Activated naive CD8-positive, alpha-beta T cell treated with anti-CD3 and anti-CD28 coated beads for 36 hours (primary cell): Measurements from ENCODE around the gene MYH11. TPM values are rescaled to one million over a fixed set of nuclear protein-coding genes. Genes with fewer than 3 reads are reported as not detected.
"Not testable (repeated sequence)": the region's sequence is repeated elsewhere in the genome, so short reads cannot be mapped to it uniquely, and the experiment has no call there.

ENCODE experiments used
- DNase-seq: peaks from one replicate; pipeline ENCODE4 v3.0.0; 2021
- H3K27ac Mint-ChIP-seq: one replicate; pipeline ENCODE4 v1.8.0; 2022; ENCODE audit warnings: mild to moderate bottlenecking, moderate library complexity, mixed read lengths
- H3K27me3 Mint-ChIP-seq: one replicate; pipeline ENCODE4 v1.8.0; 2022; ENCODE audit warnings: mild to moderate bottlenecking, mixed read lengths
- H3K36me3 Mint-ChIP-seq: one replicate; pipeline ENCODE4 v1.8.0; 2021; ENCODE audit warnings: mild to moderate bottlenecking, mixed read lengths
- H3K4me1 Mint-ChIP-seq: one replicate; pipeline ENCODE4 v1.8.0; 2021; ENCODE audit warnings: mixed read lengths
- H3K4me3 Mint-ChIP-seq: one replicate; pipeline ENCODE4 v1.8.0; 2022; ENCODE audit warnings: mild to moderate bottlenecking, moderate library complexity, mixed read lengths
- H3K9me3 Mint-ChIP-seq: one replicate; pipeline ENCODE4 v1.8.0; 2022; ENCODE audit warnings: mixed read lengths
- total RNA-seq, 2 experiments: library from RNA; stranded (reverse); gene quantifications; one replicate each; pipeline ENCODE4 v1.2.3, GENCODE V29; 2021

MYH11 gene
- total RNA-seq, 2 experiments from 2014 or later, result not detected

DNA sequence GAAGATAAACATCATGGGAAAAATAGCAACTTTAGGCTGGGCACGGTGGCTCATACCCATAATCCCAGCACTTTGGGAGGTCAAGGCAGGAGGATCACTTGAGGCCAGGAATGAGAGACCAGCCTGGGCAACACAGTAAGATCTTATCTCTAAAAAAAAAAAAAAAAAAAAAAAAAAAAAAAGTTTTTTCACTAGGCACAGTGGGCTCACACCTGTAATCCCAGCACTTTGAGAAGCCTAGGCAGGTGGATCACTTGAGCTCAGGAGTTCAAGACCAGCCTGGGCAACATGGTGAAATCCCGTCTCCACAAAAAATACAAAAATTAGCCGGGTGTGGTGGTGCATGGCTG, 44.5 kb downstream of the MYH11 start:
- not testable (repeated sequence) for H3K27me3 Mint-ChIP-seq, DNase-seq, H3K9me3 Mint-ChIP-seq, H3K36me3 Mint-ChIP-seq, H3K4me1 Mint-ChIP-seq, H3K4me3 Mint-ChIP-seq, H3K27ac Mint-ChIP-seq

DNA sequence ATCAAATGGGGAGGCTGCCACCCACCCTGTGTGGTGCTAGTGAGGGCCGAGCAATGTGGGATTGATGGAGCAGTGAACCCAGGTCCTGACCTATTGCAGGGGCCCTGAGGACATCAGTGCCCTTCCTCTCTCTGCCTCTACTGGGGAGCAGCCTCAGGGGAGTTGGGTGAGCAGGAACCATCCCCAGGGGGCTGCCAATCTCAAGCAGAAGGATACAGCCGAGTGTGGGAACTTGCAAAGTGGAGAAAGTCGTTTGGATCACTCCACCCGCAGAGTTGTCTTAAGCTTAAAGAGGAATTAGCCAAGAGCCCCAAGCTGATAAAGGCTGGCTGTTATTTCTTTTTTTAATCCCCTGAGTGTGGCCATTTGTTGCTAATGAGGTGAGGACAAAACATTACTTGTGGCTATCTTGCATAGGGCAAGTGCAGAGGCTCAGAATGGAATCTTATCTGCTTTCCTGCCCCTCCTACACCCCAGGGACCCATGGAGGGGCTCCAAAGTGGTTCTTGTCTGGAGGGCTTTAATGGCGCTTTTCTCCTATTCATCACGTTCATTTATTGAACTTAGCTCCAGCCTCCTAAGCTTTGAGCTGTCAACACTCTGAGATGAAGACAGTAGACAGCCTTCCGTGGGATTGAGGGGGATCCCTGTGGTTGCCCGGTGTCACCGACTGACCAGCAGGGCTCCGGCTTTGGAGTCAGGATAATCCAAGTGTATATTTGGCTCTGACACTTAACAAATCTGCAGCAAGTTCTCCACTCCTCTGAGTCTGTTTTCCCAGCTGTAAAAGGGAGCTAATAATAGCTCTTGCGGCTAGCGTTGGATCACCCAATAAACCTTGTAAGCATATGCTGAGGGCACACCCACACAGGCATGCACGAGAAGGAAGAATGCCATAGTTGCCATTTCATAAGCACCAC, 45.1 kb downstream of the MYH11 start:
- H3K9me3 Mint-ChIP-seq, result peaks cover 10% of the 10 kb centered on the region
- H3K27me3 Mint-ChIP-seq, result peaks cover 16% of the 10 kb centered on the region
- H3K4me1 Mint-ChIP-seq, result no peaks in the 10 kb centered on the region
- H3K36me3 Mint-ChIP-seq, result peaks cover 2% of the 10 kb centered on the region
- DNase-seq, result no peak
- H3K27ac Mint-ChIP-seq, result no peak overlapping the region
- no peak overlapping the region for H3K4me3 Mint-ChIP-seq

DNA sequence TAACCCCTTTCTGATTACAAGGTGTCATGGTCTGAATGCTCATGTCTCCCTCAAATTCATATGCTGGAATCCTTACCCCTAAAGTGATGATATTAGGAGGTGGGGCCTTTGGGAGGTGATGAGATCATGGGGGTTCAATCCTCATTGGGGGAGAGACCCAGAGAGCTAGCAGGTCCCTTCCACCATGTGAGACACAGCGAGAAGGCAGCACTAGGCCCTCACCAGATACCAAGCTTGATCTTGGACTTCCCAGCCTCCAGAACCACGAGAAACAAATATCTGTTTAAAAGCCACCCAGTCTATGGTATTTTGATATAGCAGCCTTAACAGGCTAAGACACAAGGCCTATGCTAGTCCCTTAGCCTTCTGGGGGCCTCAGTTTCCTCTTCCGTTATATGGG, 45.9 kb downstream of the MYH11 start:
- H3K9me3 Mint-ChIP-seq, result peaks cover 6% of the 10 kb centered on the region
- no peaks in the 10 kb centered on the region for H3K4me1 Mint-ChIP-seq
- no peaks in the 10 kb centered on the region for H3K36me3 Mint-ChIP-seq
- DNase-seq, result no peak
- peaks cover 18% of the 10 kb centered on the region for H3K27me3 Mint-ChIP-seq
- no peak overlapping the region for H3K4me3 Mint-ChIP-seq
- no peak overlapping the region for H3K27ac Mint-ChIP-seq

DNA sequence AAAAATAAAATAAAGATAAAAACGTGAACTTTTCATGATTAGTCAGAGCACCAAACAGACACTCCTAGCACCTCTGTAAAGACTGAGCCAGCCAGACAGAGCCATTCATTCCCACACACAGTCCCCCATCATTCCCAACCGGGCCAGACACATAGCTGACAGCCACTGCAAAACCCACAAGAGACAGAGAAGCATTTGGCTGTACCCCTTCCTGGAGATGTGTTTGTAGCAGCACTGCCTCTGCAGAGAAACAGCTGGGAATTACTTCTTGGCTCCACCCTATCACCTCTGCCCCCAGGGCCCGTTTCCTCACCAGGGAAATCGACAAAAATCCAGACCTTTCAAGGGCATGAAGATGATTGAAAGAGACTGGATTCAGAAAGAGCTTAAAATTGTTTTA, 46.4 kb downstream of the MYH11 start:
- H3K9me3 Mint-ChIP-seq, result peaks cover 2% of the 10 kb centered on the region
- no peaks in the 10 kb centered on the region for H3K4me1 Mint-ChIP-seq
- peaks cover 18% of the 10 kb centered on the region for H3K27me3 Mint-ChIP-seq
- no peak overlapping the region for H3K27ac Mint-ChIP-seq
- no peaks in the 10 kb centered on the region for H3K36me3 Mint-ChIP-seq
- no peak overlapping the region for H3K4me3 Mint-ChIP-seq
- DNase-seq, result no peak

DNA sequence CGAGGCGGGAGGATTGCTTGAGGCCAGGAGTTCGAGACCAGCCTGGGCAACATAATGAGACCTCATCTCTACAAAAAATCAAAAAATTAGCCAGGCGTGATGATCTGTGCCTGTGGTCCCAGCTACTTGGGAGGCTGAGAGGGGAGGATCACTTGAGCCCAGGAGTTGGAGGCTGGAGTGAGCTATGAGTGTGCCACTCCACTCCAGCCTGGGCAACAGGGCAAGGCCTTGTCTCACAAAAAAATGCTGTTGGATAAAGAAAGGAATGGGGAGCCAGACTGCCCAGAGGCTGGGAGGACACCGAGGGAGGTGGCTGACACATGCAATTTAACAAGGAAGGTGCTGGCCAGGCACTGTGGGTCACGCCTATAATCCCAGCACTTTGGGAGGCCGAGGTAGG, 47.5 kb downstream of the MYH11 start:
- not testable (repeated sequence) for H3K36me3 Mint-ChIP-seq, DNase-seq, H3K27ac Mint-ChIP-seq, H3K9me3 Mint-ChIP-seq, H3K4me3 Mint-ChIP-seq, H3K4me1 Mint-ChIP-seq
- H3K27me3 Mint-ChIP-seq, result peaks cover 18% of the 10 kb centered on the region

DNA sequence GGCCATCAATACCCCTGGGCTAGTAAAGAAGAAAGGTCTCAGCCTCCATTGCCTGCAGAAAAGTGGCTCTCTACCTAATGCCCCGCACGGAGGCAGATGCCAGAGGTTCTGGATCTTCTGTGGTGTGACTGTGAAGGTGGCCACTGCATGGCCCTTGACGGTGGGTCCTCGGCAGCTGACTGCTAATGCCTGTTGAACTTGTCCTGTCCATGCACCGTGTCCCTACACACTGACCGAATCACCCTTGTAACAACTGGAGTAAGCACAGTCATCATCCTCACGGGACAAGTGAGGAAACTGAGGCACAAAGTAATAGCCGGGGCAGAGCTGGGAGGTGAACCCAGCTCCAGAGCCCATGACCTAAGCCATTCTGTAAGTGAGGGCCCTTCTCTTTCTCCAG, 48.8 kb downstream of the MYH11 start:
- no peaks in the 10 kb centered on the region for H3K4me1 Mint-ChIP-seq
- H3K36me3 Mint-ChIP-seq, result no peaks in the 10 kb centered on the region
- H3K27me3 Mint-ChIP-seq, result peaks cover 15% of the 10 kb centered on the region

DNA sequence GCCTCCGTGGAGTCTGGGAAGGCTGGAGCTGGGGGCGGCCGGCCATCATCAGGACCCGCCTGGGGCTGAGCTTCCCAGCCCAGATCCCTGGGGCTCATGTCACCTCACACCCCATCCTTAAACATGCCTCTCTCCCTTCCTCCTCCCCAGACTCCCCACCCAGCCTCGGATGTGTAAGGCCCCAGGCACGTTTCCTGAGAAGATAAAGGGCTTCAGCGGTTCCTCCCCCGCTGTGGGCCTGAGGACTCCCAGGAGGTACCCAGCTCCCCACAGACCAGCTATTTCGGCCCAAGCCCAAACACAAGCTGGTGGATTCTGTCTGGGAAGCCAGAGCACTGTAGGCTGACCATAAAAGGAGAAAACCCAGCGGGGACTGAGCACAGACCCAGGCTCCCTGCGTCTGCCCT, 49.2 kb downstream of the MYH11 start:
- no peaks in the 10 kb centered on the region for H3K9me3 Mint-ChIP-seq
- peaks cover 15% of the 10 kb centered on the region for H3K27me3 Mint-ChIP-seq
- H3K4me3 Mint-ChIP-seq, result no peak overlapping the region

More for the DNA sequence above, 48.8 kb downstream of the MYH11 start:
- H3K4me3 Mint-ChIP-seq, result no peak overlapping the region
- DNase-seq, result no peak
- H3K27ac Mint-ChIP-seq, result no peak overlapping the region
- H3K9me3 Mint-ChIP-seq, result no peaks in the 10 kb centered on the region

DNA sequence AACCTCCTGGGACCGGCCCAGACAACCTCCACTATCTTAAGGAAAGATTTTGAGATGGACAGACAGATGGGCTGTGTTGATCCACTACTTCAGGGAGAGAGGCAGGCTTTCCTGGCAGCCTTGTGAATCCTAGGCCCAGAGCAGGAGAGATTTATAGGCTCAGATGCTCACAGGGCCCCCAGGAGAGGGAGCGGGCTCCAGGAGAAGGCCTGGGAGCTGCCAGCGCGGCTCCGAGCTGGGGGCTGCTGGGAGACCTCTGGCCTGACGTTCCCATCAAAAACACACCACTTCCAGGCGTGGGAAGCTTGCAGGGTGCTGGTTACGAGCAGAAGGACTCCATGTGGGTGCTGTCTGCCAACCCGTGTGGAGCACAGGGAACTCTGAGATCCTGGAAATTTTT, 53.2 kb downstream of the MYH11 start:
- H3K36me3 Mint-ChIP-seq, result no peaks in the 10 kb centered on the region
- H3K4me1 Mint-ChIP-seq, result no peaks in the 10 kb centered on the region
- no peak for DNase-seq
- no peak overlapping the region for H3K27ac Mint-ChIP-seq
- H3K4me3 Mint-ChIP-seq, result no peak overlapping the region
- peaks cover 9% of the 10 kb centered on the region for H3K27me3 Mint-ChIP-seq
- no peaks in the 10 kb centered on the region for H3K9me3 Mint-ChIP-seq

More for the DNA sequence above, 49.2 kb downstream of the MYH11 start:
- no peak for DNase-seq
- no peak overlapping the region for H3K27ac Mint-ChIP-seq
- H3K4me1 Mint-ChIP-seq, result no peaks in the 10 kb centered on the region
- no peaks in the 10 kb centered on the region for H3K36me3 Mint-ChIP-seq

DNA sequence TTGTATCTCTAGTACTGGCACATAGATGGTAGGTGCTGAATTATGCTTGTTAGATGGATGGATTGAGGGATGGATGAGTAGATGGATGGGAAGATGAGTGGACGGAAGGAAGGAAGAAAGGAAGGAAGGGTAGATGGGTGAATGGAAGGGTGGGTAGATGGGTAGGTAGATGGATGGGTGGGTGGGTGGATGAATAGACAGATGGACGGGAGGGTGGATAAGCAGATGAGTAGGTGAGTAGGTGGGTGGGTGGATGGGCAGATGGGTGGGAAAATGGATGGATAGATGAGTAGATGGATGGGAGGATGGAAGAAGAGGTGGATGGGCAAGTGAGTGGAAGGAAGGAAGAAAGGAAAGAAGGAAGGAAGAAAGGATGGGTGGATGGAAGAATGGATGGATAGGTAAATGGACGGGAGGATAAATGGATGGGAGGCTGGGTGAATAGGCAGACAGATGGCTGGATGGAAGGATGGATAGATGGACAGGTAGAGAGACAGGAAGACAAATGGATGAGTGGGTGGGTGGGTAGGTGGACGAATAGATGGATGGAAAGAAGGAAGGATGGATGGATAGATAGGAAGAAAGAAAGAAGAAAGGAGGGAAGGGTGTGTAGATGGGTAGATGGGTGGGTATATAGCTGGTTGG, 56.9 kb downstream of the MYH11 start:
- Mint-ChIP-seq H3K4me1 (no peaks in the 10 kb centered on the region), H3K9me3 (peaks cover 7% of the 10 kb centered on the region), H3K36me3 (no peaks in the 10 kb centered on the region), H3K4me3 (no peak overlapping the region), H3K27me3 (no peaks in the 10 kb centered on the region), H3K27ac (no peak overlapping the region)
- no peak for DNase-seq

DNA sequence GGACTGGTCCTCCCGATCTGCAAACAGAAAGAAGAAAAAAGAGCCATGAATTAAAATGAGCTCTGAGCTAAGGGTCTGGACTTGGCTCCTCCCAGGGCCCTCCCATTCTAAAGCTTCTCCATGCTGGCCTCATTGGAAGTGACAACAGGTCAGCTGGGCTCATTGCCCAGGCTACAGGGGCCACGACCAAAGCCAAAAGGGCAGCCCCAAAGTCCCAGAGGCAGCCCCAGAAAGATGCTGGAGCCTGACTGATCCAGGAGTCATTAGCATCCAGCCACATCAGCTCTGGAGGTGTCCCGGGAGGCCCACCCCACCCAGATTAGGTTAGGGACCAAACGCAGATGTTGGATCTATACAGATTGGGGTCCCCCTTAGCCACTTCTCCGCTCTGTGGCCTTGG, 58.2 kb downstream of the MYH11 start:
- H3K36me3 Mint-ChIP-seq, result no peaks in the 10 kb centered on the region
- H3K4me3 Mint-ChIP-seq, result no peak overlapping the region

DNA sequence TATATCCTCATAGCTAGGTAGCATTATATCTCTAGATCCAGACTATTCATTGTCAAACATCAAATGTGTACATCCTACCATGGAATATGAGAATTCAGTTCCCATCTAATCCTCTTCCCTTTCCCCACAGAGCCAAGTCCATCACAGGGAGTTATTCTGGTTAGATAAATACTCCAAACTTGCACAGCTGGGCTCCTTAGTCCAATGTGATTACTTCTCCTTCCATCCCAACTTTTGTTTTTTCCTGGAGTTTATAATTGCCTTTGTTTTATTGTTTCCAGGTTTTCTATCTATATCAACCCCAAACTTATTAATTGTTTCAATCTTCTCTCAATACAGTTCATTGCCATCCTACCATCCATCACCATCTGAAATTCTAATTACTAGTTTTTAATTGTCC, 59.9 kb downstream of the MYH11 start:
- H3K27me3 Mint-ChIP-seq, result no peaks in the 10 kb centered on the region
- DNase-seq, result no peak
- H3K4me3 Mint-ChIP-seq, result no peak overlapping the region
- H3K27ac Mint-ChIP-seq, result no peak overlapping the region
- H3K4me1 Mint-ChIP-seq, result no peaks in the 10 kb centered on the region
- H3K9me3 Mint-ChIP-seq, result peaks cover 7% of the 10 kb centered on the region
- H3K36me3 Mint-ChIP-seq, result no peaks in the 10 kb centered on the region

More for the DNA sequence above, 58.2 kb downstream of the MYH11 start:
- Mint-ChIP-seq H3K27me3 (no peaks in the 10 kb centered on the region), H3K4me1 (no peaks in the 10 kb centered on the region), H3K27ac (no peak overlapping the region), H3K9me3 (peaks cover 7% of the 10 kb centered on the region)
- no peak for DNase-seq

DNA sequence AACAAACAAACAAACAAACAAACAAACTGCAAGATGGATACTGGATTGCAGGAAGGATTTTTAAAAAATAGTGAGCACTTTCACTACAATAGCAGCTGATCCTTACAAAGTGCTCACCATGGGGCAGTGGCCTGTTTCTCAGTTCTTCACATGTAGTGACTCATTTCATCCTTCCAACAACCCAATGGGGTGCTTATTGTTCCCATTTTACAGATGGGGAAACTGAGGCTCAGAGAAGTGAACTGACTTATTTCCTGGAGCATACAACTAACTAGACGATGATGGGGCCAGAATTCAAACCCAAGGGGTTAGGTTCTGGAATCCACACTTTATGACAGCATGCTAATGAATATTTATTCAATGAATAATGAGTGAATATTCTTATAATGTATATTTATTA, 61.2 kb downstream of the MYH11 start:
- H3K36me3 Mint-ChIP-seq, result no peaks in the 10 kb centered on the region
- H3K4me3 Mint-ChIP-seq, result no peak overlapping the region
- H3K4me1 Mint-ChIP-seq, result no peaks in the 10 kb centered on the region
- no peaks in the 10 kb centered on the region for H3K27me3 Mint-ChIP-seq
- H3K9me3 Mint-ChIP-seq, result peaks cover 7% of the 10 kb centered on the region
- no peak overlapping the region for H3K27ac Mint-ChIP-seq
- DNase-seq, result no peak

DNA sequence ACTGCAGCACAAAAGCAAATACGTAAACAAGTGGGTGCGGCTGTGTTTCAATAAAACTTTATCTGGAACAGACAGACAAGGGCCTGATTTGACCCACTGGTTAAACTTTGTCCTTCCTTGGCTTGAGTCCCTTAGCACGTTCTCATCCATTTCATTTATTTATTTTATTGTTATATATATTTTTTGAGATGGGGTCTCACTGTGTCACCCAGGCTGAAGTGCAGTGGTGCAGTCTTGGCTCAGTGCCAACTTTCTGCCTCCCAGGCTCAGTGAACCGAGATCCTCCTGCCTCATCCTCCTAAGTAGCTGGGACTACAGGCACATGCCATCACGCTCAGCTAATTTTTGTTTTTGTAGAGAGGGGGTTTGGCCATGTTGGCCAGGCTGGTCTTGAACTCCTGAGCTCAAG, 64.3 kb downstream of the MYH11 start:
- Mint-ChIP-seq H3K36me3 (no peaks in the 10 kb centered on the region), H3K4me1 (no peaks in the 10 kb centered on the region), H3K4me3 (no peak overlapping the region), H3K27ac (no peak overlapping the region), H3K27me3 (no peaks in the 10 kb centered on the region), H3K9me3 (peaks cover 7% of the 10 kb centered on the region)
- no peak for DNase-seq

DNA sequence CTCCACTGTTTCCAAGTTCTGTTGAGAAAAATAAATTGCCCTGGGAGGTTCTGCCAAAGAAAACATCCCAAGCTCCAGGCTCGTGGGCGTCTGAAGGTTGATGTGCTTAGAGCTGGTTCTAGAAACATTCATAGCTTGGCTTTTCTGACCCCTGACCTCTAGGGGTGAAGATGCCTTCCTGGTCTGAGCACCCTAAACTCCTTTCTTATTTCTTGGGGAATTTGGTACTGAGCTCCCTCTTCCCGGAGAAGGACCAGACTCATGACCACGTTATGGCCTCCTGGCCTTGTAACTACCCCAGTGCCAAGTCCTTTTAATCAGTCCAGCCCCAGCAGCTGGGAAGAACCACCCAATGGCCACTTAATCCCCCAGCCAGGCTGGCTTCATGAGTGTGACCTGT, 66.4 kb downstream of the MYH11 start:
- H3K9me3 Mint-ChIP-seq, result no peaks in the 10 kb centered on the region
- no peak for DNase-seq

DNA sequence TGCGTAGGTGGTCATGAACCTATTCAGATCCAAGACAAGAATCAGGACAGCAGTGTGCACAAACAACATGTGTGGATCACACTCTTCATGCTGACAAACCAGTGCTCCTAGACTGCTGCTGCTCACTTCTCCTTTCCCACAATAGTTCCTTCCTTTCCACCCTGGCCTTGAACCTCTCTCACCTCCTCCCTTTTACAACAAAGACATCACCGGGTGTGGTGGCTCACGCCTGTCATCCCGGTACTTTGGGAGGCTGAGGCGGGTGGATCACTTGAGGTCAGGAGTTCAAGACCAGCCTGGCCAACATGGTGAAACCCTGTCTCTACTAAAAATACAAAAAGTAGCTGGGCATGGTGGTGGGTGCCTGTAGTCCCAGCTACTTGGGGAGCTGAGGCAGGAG, 67.0 kb downstream of the MYH11 start:
- H3K4me3 Mint-ChIP-seq, H3K4me1 Mint-ChIP-seq, H3K36me3 Mint-ChIP-seq, H3K27ac Mint-ChIP-seq, H3K27me3 Mint-ChIP-seq, H3K9me3 Mint-ChIP-seq, DNase-seq: not testable (repeated sequence)

More for the DNA sequence above, 66.4 kb downstream of the MYH11 start:
- Mint-ChIP-seq H3K36me3 (no peaks in the 10 kb centered on the region), H3K27me3 (no peaks in the 10 kb centered on the region), H3K4me3 (no peak overlapping the region), H3K4me1 (no peaks in the 10 kb centered on the region), H3K27ac (no peak overlapping the region)

DNA sequence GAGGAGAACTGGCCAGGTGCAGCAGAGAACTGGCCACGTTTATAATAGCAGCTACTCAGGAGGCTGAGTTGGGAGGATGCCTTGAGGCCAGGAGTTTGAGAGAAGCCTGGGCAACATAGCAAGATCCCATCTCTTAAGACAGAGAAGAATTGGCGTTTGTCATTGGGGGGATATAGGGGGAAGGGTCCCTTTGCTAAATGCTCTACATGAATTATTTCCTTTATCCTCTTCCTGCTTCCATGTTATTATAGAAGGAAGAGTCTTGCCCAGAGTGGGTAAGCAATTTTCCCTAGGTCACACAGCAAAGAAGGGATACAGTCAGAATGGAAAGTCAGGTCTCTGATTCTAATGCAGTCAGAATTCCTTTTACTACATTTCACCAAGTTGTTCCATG, 68.0 kb downstream of the MYH11 start:
- no peak overlapping the region for H3K27ac Mint-ChIP-seq
- H3K36me3 Mint-ChIP-seq, result no peaks in the 10 kb centered on the region
- no peak overlapping the region for H3K4me3 Mint-ChIP-seq
- no peaks in the 10 kb centered on the region for H3K27me3 Mint-ChIP-seq
- no peak for DNase-seq
- no peaks in the 10 kb centered on the region for H3K9me3 Mint-ChIP-seq
- H3K4me1 Mint-ChIP-seq, result no peaks in the 10 kb centered on the region
